SK-N-SH treated with all-trans-retinoic acid at 6 μM for 48 hours (cell line): ENCODE measurements around the gene SRRM5.

Experiments used
- ATAC-seq: fragments of 200-7000 bp; cut with Tn5 transposase; 3 replicates; pipeline ENCODE4 v1.9.1; 2020; ENCODE audit warnings: mild to moderate bottlenecking, moderate library complexity
- ARNTL ChIP-seq: fragments of 450-650 bp; formaldehyde crosslinking; IDR thresholded peaks from 2 replicates; pipeline ENCODE4 v1.5.0; 2020; ENCODE audit warnings: low read depth, mild to moderate bottlenecking, moderate library complexity, borderline replicate concordance
- CREB5 ChIP-seq: fragments of 250-450 bp; sonication (Bioruptor Pico); IDR thresholded peaks from 2 replicates; pipeline ENCODE4 v1.5.1; 2020; ENCODE audit warnings: low read depth, mild to moderate bottlenecking, moderate library complexity
- CSDC2 ChIP-seq: fragments of 250-450 bp; sonication (Bioruptor Pico); IDR thresholded peaks from 2 replicates; pipeline ENCODE4 v1.5.0; 2020; ENCODE audit warnings: mild to moderate bottlenecking, moderate library complexity
- CSRNP3 ChIP-seq: fragments of 250-450 bp; sonication (Bioruptor Pico); IDR thresholded peaks from 2 replicates; pipeline ENCODE4 v1.5.1; 2021; ENCODE audit warnings: mild to moderate bottlenecking, moderate library complexity
- ESRRG ChIP-seq: fragments of 250-450 bp; sonication (Bioruptor Pico); IDR thresholded peaks from 2 replicates; pipeline ENCODE4 v1.6.1; 2021; ENCODE audit warnings: mild to moderate bottlenecking
- GLIS3 ChIP-seq: fragments of 250-450 bp; sonication (Bioruptor Pico); IDR thresholded peaks from 2 replicates; pipeline ENCODE4 v1.5.0; 2020; ENCODE audit warnings: mild to moderate bottlenecking, moderate library complexity
- ISL1 ChIP-seq: fragments of 250-450 bp; sonication (Bioruptor Pico); IDR thresholded peaks from 2 replicates; pipeline ENCODE4 v2.1.2; 2022; ENCODE audit warnings: mild to moderate bottlenecking, moderate library complexity
- OSR1 ChIP-seq: fragments of 250-450 bp; sonication (Bioruptor Pico); IDR thresholded peaks from 2 replicates; pipeline ENCODE4 v1.8.0; 2022; ENCODE audit warnings: moderate library complexity, mild to moderate bottlenecking, inconsistent platforms
- PATZ1 ChIP-seq: fragments of 250-450 bp; sonication (Bioruptor Pico); IDR thresholded peaks from 2 replicates; pipeline ENCODE4 v1.8.0; 2020; ENCODE audit warnings: mild to moderate bottlenecking, moderate library complexity, borderline replicate concordance
- POU6F1 ChIP-seq: fragments of 250-450 bp; sonication (Bioruptor Pico); IDR thresholded peaks from 2 replicates; pipeline ENCODE4 v1.8.0; 2021; ENCODE audit warnings: low read depth, mild to moderate bottlenecking, moderate library complexity, borderline replicate concordance
- PPARA ChIP-seq: fragments of 250-450 bp; sonication (Bioruptor Pico); IDR thresholded peaks from 2 replicates; pipeline ENCODE4 v1.5.0; 2020; ENCODE audit warnings: mild to moderate bottlenecking, borderline replicate concordance
- RARB ChIP-seq: fragments of 250-450 bp; sonication (Bioruptor Pico); IDR thresholded peaks from 2 replicates; pipeline ENCODE4 v1.8.0; 2021; ENCODE audit warnings: mild to moderate bottlenecking, moderate library complexity
- SNAI2 ChIP-seq: fragments of 250-450 bp; sonication (Bioruptor Pico); IDR thresholded peaks from 2 replicates; pipeline ENCODE4 v1.5.0; 2020; ENCODE audit warnings: mild to moderate bottlenecking, moderate library complexity
- TCF4 ChIP-seq: fragments of 250-450 bp; sonication (Bioruptor Pico); IDR thresholded peaks from 2 replicates; pipeline ENCODE4 v1.8.0; 2021; ENCODE audit warnings: mild to moderate bottlenecking, moderate library complexity, borderline replicate concordance
- TOX ChIP-seq: fragments of 250-450 bp; sonication (Bioruptor Pico); IDR thresholded peaks from 2 replicates; pipeline ENCODE4 v1.8.0; 2021; ENCODE audit warnings: mild to moderate bottlenecking, moderate library complexity, borderline replicate concordance
- TSHZ2 ChIP-seq: fragments of 250-450 bp; sonication (Bioruptor Pico); IDR thresholded peaks from 2 replicates; pipeline ENCODE4 v1.5.0; 2020; ENCODE audit warnings: mild to moderate bottlenecking, moderate library complexity
- ZFP3 ChIP-seq: fragments of 250-450 bp; sonication (Bioruptor Pico); IDR thresholded peaks from 2 replicates; pipeline ENCODE4 v1.5.0; 2020; ENCODE audit warnings: mild to moderate bottlenecking, moderate library complexity
- ZFP30 ChIP-seq: fragments of 450-650 bp; formaldehyde crosslinking; IDR thresholded peaks from 2 replicates; pipeline ENCODE4 v1.5.0; 2022; ENCODE audit warnings: mild to moderate bottlenecking, moderate library complexity
- ZNF565 ChIP-seq: fragments of 450-650 bp; formaldehyde crosslinking; conservative IDR thresholded peaks from 2 replicates; pipeline ENCODE4 v1.5.0; 2020; ENCODE audit warnings: low read depth, mild to moderate bottlenecking, moderate library complexity
- ZNF70 ChIP-seq: fragments of 450-650 bp; formaldehyde crosslinking; IDR thresholded peaks from 2 replicates; pipeline ENCODE4 v1.5.0; 2020; ENCODE audit warnings: mild to moderate bottlenecking, moderate library complexity
- ZNF8 ChIP-seq: fragments of 450-650 bp; formaldehyde crosslinking; IDR thresholded peaks from 2 replicates; pipeline ENCODE4 v1.5.0; 2020; ENCODE audit warnings: mild to moderate bottlenecking, moderate library complexity

Gene SRRM5

GRCh38 chr19:43563816-43564457 lies 48.0 kb upstream of the SRRM5 start:
- no peak for ATAC-seq
- TF ChIP-seq CSDC2 (no peak), ISL1 (CRISPR knock-in tag) (no peak), TSHZ2 (CRISPR knock-in tag) (no peak), TCF4 (no peak), POU6F1 (no peak), PPARA (CRISPR knock-in tag) (no peak), OSR1 (CRISPR knock-in tag) (no peak), ZFP3 (no peak)

GRCh38 chr19:43564800-43565199 lies 47.1 kb upstream of the SRRM5 start:
- no peak for TF ChIP-seq OSR1 (CRISPR knock-in tag)
- TF ChIP-seq SNAI2 (CRISPR knock-in tag) = no peak
- TF ChIP-seq CREB5 (CRISPR knock-in tag) = no peak
- TF ChIP-seq ZFP30 (CRISPR knock-in tag) = no peak
- TF ChIP-seq TOX = no peak
- TF ChIP-seq RARB (CRISPR knock-in tag) = no peak
- no peak for TF ChIP-seq TSHZ2 (CRISPR knock-in tag)
- TF ChIP-seq GLIS3 (CRISPR knock-in tag) = no peak
- no peak for TF ChIP-seq ESRRG (CRISPR knock-in tag)
- TF ChIP-seq ZFP3 = no peak
- no peak for TF ChIP-seq PATZ1 (CRISPR knock-in tag)
- TF ChIP-seq ISL1 (CRISPR knock-in tag) = no peak
- TF ChIP-seq ZNF565 = no peak
- TF ChIP-seq POU6F1 = no peak
- TF ChIP-seq CSDC2 = no peak
- TF ChIP-seq ZNF8 = no peak
- TF ChIP-seq ZNF70 = no peak
- no peak for TF ChIP-seq CSRNP3 (CRISPR knock-in tag)
- no peak for TF ChIP-seq ARNTL (CRISPR knock-in tag)
- no peak for TF ChIP-seq TCF4
- no peak for ATAC-seq
